Adipocyte (in vitro differentiated cells): ENCODE data around the gene CUTC.

Source experiments
- DNase-seq: peaks from one replicate; pipeline ENCODE4 v3.0.0-alpha.2; 2015; ENCODE audit warnings: low read depth
- H3K27me3 ChIP-seq: replicated peaks from 2 replicates; pipeline ENCODE4 v1.7.0; 2013; ENCODE audit warnings: mild to moderate bottlenecking, low read length, moderate library complexity; ENCODE audit not compliant: control insufficient read depth, insufficient read depth
- H3K36me3 ChIP-seq: 2 replicates; pipeline ENCODE4 v1.7.0; 2013; ENCODE audit warnings: low read length, mild to moderate bottlenecking, moderate library complexity; ENCODE audit not compliant: control insufficient read depth, insufficient read depth, severe bottlenecking
- H3K4me1 ChIP-seq: 2 replicates; pipeline ENCODE4 v1.7.0; 2013; ENCODE audit warnings: mild to moderate bottlenecking, low read length, moderate library complexity; ENCODE audit not compliant: control insufficient read depth, insufficient read depth
- H3K4me3 ChIP-seq: 2 replicates; pipeline ENCODE4 v1.7.0; 2013; ENCODE audit warnings: mild to moderate bottlenecking, low read length, moderate library complexity
- H3K9ac ChIP-seq: 2 replicates; pipeline ENCODE4 v1.7.0; 2013; ENCODE audit warnings: mild to moderate bottlenecking, low read length, moderate library complexity
- H3K9me3 ChIP-seq: 2 replicates; pipeline ENCODE4 v1.7.0; 2013; ENCODE audit warnings: mild to moderate bottlenecking, low read length, moderate library complexity; ENCODE audit not compliant: control insufficient read depth

The CUTC gene

DNA sequence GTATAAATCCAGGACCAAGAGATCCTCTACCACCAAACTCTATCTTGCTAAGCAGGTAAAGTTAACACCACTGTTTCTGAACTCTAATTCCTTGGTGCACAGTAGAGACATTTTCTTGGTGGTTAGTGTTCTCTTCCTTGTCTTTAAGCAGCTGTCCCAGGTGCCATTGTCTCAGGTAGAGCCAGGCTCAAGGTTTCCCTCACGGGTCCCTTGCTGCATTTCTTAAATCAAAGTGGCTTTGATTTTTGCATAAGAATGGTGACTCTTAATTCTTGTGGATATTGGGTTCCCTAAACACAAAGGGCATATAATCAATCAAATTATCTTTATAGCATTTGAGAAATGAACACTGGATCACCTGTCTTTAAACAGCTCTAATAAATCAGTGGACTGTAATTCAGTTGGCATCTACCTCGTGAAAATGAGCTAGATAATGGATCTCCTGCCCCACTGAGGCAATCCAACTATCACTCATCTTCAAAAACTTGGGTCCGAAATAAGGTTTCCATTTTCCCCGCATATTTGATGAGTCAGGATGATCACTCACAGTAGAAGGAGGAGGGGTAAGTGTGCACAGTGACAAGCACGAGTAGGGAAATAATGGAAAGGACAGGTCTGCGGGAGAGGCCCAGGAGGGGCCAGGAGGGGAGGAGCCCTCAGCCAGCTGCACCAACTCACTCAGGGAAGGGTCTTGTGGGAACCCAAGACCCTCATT is 52.9 kb downstream of the CUTC start:
- H3K27me3 ChIP-seq: no peaks in the 10 kb centered on the region
- no peak for DNase-seq
- H3K36me3 ChIP-seq: no peaks in the 10 kb centered on the region
- H3K4me1 ChIP-seq: peaks cover 76% of the 10 kb centered on the region
- peak overlapping the region; percentile 98 for H3K9ac ChIP-seq
- peaks cover 2% of the 10 kb centered on the region for H3K9me3 ChIP-seq
- peak overlapping the region; percentile 66 for H3K4me3 ChIP-seq

DNA sequence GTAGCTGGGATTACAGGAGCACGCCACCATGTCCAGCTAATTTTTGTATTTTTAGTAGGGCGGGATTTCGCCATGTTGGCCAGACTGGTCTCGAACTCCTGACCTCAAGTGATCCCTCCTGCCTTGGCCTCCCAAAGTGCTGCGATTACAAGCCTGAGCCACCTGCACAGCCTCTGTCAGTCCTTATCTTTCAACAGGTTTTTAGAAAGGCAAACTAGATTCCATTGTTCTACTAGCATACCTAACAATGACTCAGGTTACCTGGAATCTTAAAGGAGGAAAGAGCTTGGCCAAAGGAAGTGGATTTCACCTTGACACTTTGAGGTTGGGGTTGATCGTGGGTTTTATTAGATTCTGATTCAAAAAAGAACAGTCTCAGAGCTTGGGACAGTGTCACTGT is 53.6 kb downstream of the CUTC start:
- no peaks in the 10 kb centered on the region for H3K36me3 ChIP-seq
- peaks cover 77% of the 10 kb centered on the region for H3K4me1 ChIP-seq
- H3K9me3 ChIP-seq: peaks cover 2% of the 10 kb centered on the region
- H3K9ac ChIP-seq: peak overlapping the region; percentile 98
- no peak overlapping the region for H3K4me3 ChIP-seq
- no peaks in the 10 kb centered on the region for H3K27me3 ChIP-seq
- no peak for DNase-seq

DNA sequence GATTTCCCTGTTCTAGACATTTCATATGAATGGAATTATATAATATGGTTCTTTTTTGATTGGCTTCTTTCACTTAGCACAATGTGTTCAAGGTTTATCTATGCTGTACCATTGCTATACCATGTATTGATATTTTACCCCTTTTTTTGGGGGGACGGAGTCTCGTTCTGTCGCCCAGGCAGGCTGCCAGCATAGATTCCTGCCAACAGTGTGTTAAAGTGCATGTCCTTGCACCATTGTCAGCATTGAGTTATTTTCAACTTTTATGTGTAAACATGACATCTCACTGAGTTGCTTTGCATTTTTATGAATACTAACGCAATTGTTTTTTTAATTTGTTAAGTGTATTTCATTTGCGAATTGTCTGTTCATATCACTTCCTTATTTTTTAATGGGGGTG is 55.3 kb downstream of the CUTC start:
- Histone ChIP-seq H3K4me1 (peaks cover 61% of the 10 kb centered on the region), H3K9me3 (peaks cover 2% of the 10 kb centered on the region), H3K27me3 (no peaks in the 10 kb centered on the region), H3K9ac (peak overlapping the region; percentile 85), H3K36me3 (peaks cover 9% of the 10 kb centered on the region), H3K4me3 (peak overlapping the region; percentile 38)
- no peak for DNase-seq

DNA sequence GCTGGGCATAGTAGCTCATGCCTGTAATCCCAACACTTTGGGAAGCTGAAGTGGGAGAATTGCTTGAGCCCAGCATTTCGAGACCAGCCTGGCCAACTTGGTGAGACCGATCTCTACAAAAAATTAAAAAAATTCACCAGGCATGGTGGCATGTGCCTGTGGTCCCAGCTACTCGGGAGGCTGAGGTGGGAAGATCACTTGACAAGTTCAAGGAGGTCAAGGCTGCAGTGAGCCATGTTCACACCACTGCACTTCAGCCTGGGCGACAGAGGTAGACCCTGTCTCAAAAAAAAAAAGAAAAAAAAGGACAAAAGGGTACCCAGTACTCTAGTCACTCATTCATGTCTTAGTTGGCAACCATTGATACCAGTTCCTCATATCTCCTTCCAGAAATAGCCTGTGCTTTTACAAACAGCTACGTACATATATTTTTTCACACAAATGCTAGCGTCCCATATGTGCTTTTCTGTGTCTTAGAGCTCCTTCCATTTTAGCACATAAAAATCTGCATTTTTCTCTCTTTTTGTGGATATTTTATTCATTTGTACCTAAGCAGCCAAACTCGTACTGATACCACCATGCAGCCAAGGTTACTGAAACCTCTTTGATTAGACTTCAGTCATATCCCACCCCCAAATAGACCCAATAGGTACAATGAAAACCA is 55.9 kb downstream of the CUTC start:
- H3K27me3 ChIP-seq: no peaks in the 10 kb centered on the region
- H3K4me1 ChIP-seq: peaks cover 55% of the 10 kb centered on the region
- no peak for DNase-seq
- H3K4me3 ChIP-seq: peak overlapping the region; percentile 45
- H3K36me3 ChIP-seq: peaks cover 15% of the 10 kb centered on the region
- peaks cover 2% of the 10 kb centered on the region for H3K9me3 ChIP-seq
- H3K9ac ChIP-seq: peak overlapping the region; percentile 85

DNA sequence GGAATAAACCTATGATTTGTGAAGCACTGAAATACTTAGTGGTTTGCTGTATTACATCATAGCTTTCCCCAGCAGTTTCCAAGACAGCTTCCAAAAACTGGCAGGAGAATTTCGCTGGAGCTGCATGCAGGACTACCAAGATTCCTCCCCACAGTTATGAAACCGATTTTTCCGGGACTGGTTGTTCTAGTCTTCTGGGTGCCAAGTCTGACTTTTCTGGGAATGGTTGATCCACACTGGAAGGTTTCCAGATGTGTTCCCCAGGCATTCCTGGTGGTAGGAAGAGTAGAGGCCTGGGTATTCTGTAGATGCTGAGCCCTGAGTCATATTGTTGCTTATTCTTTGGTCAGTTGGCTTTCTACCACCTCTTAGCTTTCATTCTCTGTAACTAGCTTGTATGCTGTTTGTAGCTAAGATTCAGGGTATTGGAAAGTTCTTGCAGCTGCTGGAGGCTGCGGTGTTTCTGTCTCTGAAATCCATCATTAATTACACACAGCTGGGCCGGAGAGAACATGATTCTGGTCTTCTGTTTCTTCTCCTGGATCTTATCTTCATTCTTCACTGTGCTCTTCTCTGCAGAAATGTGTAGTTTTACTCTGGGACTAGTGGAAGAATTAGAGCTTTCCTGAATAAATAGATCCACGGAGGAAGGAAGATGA is 56.7 kb downstream of the CUTC start:
- Histone ChIP-seq H3K4me1 (peaks cover 47% of the 10 kb centered on the region), H3K9me3 (peaks cover 2% of the 10 kb centered on the region), H3K27me3 (no peaks in the 10 kb centered on the region), H3K9ac (peak overlapping the region; percentile 88), H3K4me3 (peak overlapping the region; percentile 32), H3K36me3 (peaks cover 22% of the 10 kb centered on the region)
- DNase-seq: peak; percentile 89

DNA sequence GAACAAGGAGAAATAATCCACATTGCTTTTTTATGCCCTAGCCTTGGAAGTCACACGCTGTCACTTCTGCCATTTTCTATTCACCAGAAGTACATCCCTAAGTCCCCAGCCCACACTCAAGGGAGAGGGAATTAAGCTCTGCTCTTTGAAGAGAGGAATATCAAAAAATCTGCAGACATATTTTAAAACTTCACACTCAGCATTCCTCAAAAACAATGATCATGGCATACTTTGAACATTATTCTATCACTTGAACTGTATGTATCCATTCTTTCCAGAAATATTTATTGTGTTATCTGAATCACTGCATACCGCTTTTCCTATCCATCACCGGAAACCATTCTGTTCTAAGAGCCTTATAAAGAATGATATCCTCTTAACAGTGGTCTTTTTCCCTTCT is 59.8 kb downstream of the CUTC start:
- Histone ChIP-seq H3K9me3 (peaks cover 2% of the 10 kb centered on the region), H3K9ac (no peak overlapping the region)
- no peak for DNase-seq

DNA sequence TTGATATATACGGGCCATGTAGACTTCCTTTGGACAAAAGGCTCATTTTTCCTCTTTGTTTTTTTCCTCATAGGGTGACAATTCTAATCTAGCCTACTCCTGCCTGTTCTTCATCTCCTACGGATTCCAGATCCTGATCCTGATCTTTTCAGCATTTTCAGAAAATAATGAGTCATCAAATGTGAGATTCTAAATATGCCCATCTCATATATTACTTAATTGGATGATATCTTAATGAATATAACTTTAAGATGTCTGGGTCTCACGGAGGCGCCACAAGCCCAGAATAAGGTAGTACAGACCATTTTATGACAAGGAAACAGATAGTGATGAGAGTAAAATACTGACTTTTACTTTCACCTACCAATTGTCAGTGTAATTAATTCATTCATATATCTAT is 61.8 kb downstream of the CUTC start:
- H3K27me3 ChIP-seq: no peaks in the 10 kb centered on the region
- H3K9ac ChIP-seq: no peak overlapping the region
- DNase-seq: no peak
- no peaks in the 10 kb centered on the region for H3K9me3 ChIP-seq
- no peak overlapping the region for H3K4me3 ChIP-seq
- H3K4me1 ChIP-seq: peaks cover 16% of the 10 kb centered on the region
- peaks cover 64% of the 10 kb centered on the region for H3K36me3 ChIP-seq

More for the DNA sequence above, 59.8 kb downstream of the CUTC start:
- no peaks in the 10 kb centered on the region for H3K27me3 ChIP-seq
- no peak overlapping the region for H3K4me3 ChIP-seq
- H3K36me3 ChIP-seq: peaks cover 45% of the 10 kb centered on the region
- H3K4me1 ChIP-seq: peaks cover 25% of the 10 kb centered on the region

DNA sequence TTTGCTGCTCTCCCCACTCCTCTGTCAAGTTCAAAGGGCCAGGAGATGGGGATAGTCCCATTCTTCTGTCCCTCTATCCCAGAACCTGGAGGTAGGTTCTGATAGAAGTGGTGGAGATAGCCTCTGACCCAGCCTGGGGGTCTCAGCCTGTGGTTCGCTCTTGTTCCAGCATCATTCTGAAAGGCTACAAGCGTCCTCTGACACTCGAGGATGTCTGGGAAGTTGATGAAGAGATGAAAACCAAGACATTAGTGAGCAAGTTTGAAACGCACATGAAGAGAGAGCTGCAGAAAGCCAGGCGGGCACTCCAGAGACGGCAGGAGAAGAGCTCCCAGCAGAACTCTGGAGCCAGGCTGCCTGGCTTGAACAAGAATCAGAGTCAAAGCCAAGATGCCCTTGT is 64.9 kb downstream of the CUTC start:
- Histone ChIP-seq H3K36me3 (peaks cover 71% of the 10 kb centered on the region), H3K27me3 (no peaks in the 10 kb centered on the region), H3K9me3 (no peaks in the 10 kb centered on the region), H3K4me3 (no peak overlapping the region), H3K4me1 (no peaks in the 10 kb centered on the region), H3K9ac (no peak overlapping the region)
- no peak for DNase-seq

DNA sequence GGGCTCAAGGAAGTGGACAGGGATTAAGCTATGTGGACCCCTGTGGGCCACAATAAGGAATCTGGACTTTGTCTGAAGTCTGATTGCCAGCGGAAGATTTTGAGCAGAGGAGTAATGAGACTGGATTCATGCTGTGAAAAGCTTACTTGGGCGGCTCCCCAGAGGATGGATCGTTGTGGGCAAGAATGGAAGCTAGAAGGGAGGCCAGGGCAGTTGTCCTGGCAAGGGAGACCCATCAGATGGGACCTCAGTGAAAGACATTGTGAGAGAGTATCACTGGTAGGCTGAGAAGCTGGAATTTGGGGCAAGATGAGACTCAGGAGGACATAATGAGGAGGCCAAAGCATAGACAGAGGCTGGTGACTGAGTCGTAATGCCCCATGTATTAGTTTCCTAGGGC is 66.0 kb downstream of the CUTC start:
- Histone ChIP-seq H3K4me1 (no peaks in the 10 kb centered on the region), H3K9me3 (no peaks in the 10 kb centered on the region), H3K4me3 (no peak overlapping the region), H3K36me3 (peaks cover 60% of the 10 kb centered on the region), H3K27me3 (no peaks in the 10 kb centered on the region), H3K9ac (no peak overlapping the region)
- no peak for DNase-seq

DNA sequence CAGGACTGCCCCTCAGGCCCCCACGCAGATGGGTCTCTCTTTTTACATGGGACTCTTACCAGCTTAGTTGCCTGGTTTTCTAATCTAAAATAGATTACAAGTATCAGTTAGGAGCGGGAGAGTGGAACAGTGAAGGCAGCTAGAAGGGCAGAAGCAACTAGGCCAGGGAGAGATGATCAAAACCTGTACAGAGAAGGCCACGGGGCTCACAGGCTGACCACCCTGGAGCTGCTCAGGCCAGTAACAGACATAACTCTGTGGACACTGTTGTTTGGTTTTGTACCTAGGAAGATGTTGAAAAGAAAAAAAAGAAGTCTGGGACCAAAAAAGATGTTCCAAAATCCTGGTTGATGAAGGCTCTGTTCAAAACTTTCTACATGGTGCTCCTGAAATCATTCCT is 66.9 kb downstream of the CUTC start:
- Histone ChIP-seq H3K36me3 (peaks cover 61% of the 10 kb centered on the region), H3K4me1 (no peaks in the 10 kb centered on the region), H3K4me3 (no peak overlapping the region), H3K9me3 (no peaks in the 10 kb centered on the region), H3K27me3 (no peaks in the 10 kb centered on the region), H3K9ac (no peak overlapping the region)
- DNase-seq: no peak

DNA sequence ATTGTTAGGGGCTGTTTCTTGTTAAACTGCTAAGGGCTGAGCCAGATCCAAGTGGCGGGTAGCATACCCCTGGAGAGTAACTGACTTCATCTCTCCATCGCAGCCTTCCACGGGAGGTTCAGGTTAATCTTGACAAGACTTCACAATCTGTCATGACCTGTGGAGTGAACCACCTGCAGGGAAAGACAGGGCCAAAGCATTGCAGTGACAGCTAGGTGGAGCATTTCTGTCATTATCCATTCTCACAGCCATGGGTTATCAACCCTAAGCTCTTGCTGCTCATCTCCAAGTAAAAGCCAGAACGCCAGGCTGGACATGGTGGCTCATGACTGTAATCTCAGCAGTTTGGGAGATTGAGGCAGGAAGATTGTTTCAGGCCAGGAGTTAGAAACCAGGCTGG is 67.6 kb downstream of the CUTC start:
- Histone ChIP-seq H3K4me3 (no peak overlapping the region), H3K4me1 (no peaks in the 10 kb centered on the region)

More for the DNA sequence above, 67.6 kb downstream of the CUTC start:
- H3K9ac ChIP-seq: no peak overlapping the region
- peaks cover 60% of the 10 kb centered on the region for H3K36me3 ChIP-seq
- no peak for DNase-seq
- no peaks in the 10 kb centered on the region for H3K9me3 ChIP-seq
- H3K27me3 ChIP-seq: no peaks in the 10 kb centered on the region
